ENCODE results near the gene KCTD17. TPM values are rescaled to one million over a fixed set of nuclear protein-coding genes. Genes with fewer than 3 reads are reported as not detected.

Gene KCTD17
- total RNA-seq, 1 donor from 2014 or later, result 7.4 TPM

- DNase-seq (ENCODE audit: low read depth), result peak; percentile 19
- Histone ChIP-seq H3K4me3 (ENCODE audit: low read depth, low read length) (no peak overlapping the region), H3K27me3 (ENCODE audit: control insufficient read depth, insufficient read depth, low read length) (peaks cover 5% of the 10 kb centered on the region), H3K36me3 (ENCODE audit: control insufficient read depth, insufficient read depth, low read length) (no peaks in the 10 kb centered on the region)
- TF ChIP-seq, protein P1, sequence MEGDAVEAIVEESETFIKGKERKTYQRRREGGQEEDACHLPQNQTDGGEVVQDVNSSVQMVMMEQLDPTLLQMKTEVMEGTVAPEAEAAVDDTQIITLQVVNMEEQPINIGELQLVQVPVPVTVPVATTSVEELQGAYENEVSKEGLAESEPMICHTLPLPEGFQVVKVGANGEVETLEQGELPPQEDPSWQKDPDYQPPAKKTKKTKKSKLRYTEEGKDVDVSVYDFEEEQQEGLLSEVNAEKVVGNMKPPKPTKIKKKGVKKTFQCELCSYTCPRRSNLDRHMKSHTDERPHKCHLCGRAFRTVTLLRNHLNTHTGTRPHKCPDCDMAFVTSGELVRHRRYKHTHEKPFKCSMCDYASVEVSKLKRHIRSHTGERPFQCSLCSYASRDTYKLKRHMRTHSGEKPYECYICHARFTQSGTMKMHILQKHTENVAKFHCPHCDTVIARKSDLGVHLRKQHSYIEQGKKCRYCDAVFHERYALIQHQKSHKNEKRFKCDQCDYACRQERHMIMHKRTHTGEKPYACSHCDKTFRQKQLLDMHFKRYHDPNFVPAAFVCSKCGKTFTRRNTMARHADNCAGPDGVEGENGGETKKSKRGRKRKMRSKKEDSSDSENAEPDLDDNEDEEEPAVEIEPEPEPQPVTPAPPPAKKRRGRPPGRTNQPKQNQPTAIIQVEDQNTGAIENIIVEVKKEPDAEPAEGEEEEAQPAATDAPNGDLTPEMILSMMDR (IDR thresholded peaks at IDR 0.05; ENCODE audit: insufficient read depth, low read length, severe bottlenecking), result peak; percentile 98
- FAIRE-seq, result no peak
Measured at GRCh38 chr22:37077802-37078448, 26.4 kb downstream of the KCTD17 start.

DNA sequence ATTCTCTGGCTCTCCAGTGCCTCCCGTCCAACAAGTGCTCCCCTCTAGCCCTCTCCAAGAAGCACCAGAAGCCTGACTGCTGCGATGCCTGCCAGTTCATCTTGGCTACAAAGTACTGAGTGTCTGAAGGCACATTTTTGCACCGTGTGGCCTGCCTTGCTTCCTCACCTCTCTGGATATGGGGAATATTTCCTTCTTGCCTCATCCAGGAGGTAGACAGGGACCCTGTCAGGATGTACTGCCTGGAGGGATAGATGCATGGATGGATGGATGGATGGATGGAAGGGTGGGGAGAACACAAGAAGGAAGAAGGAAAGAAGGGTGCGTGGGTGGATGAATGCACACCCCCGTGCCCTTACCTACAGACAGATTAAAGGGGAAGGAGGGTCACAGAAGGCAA, 27.6 kb downstream of the KCTD17 start:
- Histone ChIP-seq H3K4me3 (ENCODE audit: low read depth, low read length) (no peak overlapping the region), H3K27me3 (ENCODE audit: control insufficient read depth, insufficient read depth, low read length) (peaks cover 5% of the 10 kb centered on the region), H3K36me3 (ENCODE audit: control insufficient read depth, insufficient read depth, low read length) (no peaks in the 10 kb centered on the region)
- no peak for DNase-seq (ENCODE audit: low read depth)
- FAIRE-seq, result no peak
- TF ChIP-seq, protein P1 (IDR thresholded peaks at IDR 0.05; ENCODE audit: insufficient read depth, low read length, severe bottlenecking), result no peak

DNA sequence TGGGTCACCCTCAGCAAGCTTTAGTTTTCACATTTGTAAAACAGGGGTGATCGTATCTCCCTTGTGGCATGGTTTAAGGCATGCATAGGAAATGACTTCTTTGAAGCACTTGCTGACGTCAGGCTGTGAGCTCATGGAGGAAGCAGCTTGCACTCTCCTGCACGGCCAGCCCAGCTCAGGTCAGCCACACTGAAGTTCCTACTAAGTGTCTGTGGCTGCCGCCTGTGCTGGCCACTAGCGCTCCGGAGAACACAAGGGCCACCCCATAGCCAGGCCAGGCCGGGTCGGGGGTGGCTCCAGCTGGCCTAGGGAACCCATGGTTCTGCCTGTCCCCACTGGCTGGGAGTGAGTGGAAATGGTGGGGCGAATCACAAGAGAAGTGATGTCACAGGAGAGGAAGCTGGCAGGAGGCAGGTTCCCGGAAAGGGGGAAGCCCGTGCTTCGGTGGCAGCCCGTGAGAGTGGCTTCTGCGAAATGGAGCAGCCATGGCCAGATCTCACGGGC, 28.2 kb downstream of the KCTD17 start:
- FAIRE-seq, result no peak
- Histone ChIP-seq H3K36me3 (ENCODE audit: control insufficient read depth, insufficient read depth, low read length) (no peaks in the 10 kb centered on the region), H3K27me3 (ENCODE audit: control insufficient read depth, insufficient read depth, low read length) (peaks cover 5% of the 10 kb centered on the region), H3K4me3 (ENCODE audit: low read depth, low read length) (no peak overlapping the region)
- DNase-seq (ENCODE audit: low read depth), result no peak
- TF ChIP-seq, protein P1 (IDR thresholded peaks at IDR 0.05; ENCODE audit: insufficient read depth, low read length, severe bottlenecking), result no peak

DNA sequence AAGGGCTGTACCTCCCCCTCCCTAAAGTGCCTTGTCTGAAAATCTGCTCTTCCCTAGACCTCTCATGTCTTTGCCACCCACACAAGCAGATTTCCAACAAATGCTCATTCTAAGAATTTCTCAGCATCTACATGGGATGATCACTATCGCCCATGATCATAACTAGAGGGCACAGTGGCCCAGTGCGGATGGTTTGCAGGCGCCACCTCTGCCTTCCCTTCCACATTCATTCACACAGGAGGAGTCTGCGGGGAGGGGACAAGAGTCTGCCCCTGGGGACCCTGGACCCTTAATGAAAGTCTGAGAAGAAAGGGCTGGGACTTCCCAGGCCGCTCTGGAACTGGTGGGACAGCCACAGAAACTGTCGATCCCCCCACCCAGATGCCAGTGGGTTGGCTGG, 28.9 kb downstream of the KCTD17 start:
- Histone ChIP-seq H3K4me3 (ENCODE audit: low read depth, low read length) (no peak overlapping the region), H3K36me3 (ENCODE audit: control insufficient read depth, insufficient read depth, low read length) (no peaks in the 10 kb centered on the region), H3K27me3 (ENCODE audit: control insufficient read depth, insufficient read depth, low read length) (peaks cover 2% of the 10 kb centered on the region)
- TF ChIP-seq, protein P1 (IDR thresholded peaks at IDR 0.05; ENCODE audit: insufficient read depth, low read length, severe bottlenecking), result no peak
- FAIRE-seq, result no peak
- no peak for DNase-seq (ENCODE audit: low read depth)

- TF ChIP-seq, protein P1 (IDR thresholded peaks at IDR 0.05; ENCODE audit: insufficient read depth, low read length, severe bottlenecking), result no peak
- DNase-seq (ENCODE audit: low read depth) (no peak), FAIRE-seq (no peak)
- Histone ChIP-seq H3K4me3 (ENCODE audit: low read depth, low read length) (no peak overlapping the region), H3K36me3 (ENCODE audit: control insufficient read depth, insufficient read depth, low read length) (no peaks in the 10 kb centered on the region), H3K27me3 (ENCODE audit: control insufficient read depth, insufficient read depth, low read length) (peaks cover 2% of the 10 kb centered on the region)
Measured at GRCh38 chr22:37080838-37081237, 29.3 kb downstream of the KCTD17 start.
